ENCODE results near the gene DSC3. TPM values are rescaled to one million over a fixed set of nuclear protein-coding genes. Genes with fewer than 3 reads are reported as not detected.

DSC3 gene
- total and polyA plus RNA-seq, 2 donors (not counting 3 experiments of a cell fraction or from before 2014, with no cell fraction given), result 0.04 to 0.18 TPM

- H3K4me3 ChIP-seq (replicated peaks in 1 of 3; ENCODE audit: insufficient read depth in 1 of 3, low read depth in 1 of 3, low read length in 3 of 3), result no peak overlapping the region
Observed at GRCh38 chr18:30999186-30999585, 43.4 kb downstream of the DSC3 start.

GRCh38 chr18:30997223-30997622 lies 45.3 kb downstream of the DSC3 start:
- no peaks in the 10 kb centered on the region for H3K9me3 ChIP-seq (replicated peaks; ENCODE audit: control insufficient read depth, insufficient read depth, low read length)
- FAIRE-seq, result no peak
- H3K4me3 ChIP-seq (replicated peaks in 1 of 3; ENCODE audit: insufficient read depth in 1 of 3, low read depth in 1 of 3, low read length in 3 of 3), result no peak overlapping the region
- H3K79me2 ChIP-seq (ENCODE audit: control insufficient read depth, insufficient read depth, low read length), result no peaks in the 10 kb centered on the region
- no peak overlapping the region for H3K9ac ChIP-seq (replicated peaks; ENCODE audit: extremely low read depth, insufficient read depth, low read length)
- H3K36me3 ChIP-seq (ENCODE audit: control insufficient read depth in 2 of 2, extremely low read depth in 1 of 2, insufficient read depth in 2 of 2, low read length in 2 of 2), result no peaks in the 10 kb centered on the region
- POLR2A ChIA-PET, result no interaction called here
- H3K27me3 ChIP-seq (ENCODE audit: control insufficient read depth in 2 of 2, insufficient read depth in 2 of 2, low read length in 2 of 2), result no peaks in the 10 kb centered on the region
- dilution Hi-C loops (cut with MboI; ENCODE audit: extremely low pct_ligation_motif_present, low sequenced_read_pairs), result no loop called here
- no peaks in the 10 kb centered on the region for H4K20me1 ChIP-seq (replicated peaks; ENCODE audit: control insufficient read depth, extremely low read depth, insufficient read depth, low read length)
- intact Hi-C loops (cut with micrococcal nuclease), result no loop called here
- BruUV-seq (replicated peaks), result no TSS peak
- no peak for DNase-seq (ENCODE audit: low read depth, low spot score)
- no peak overlapping the region for H3K27ac ChIP-seq (ENCODE audit: insufficient read depth, low read depth, low read length)
- H3K9me1 ChIP-seq (replicated peaks; ENCODE audit: control insufficient read depth, extremely low read depth, insufficient read depth, low read length), result no peaks in the 10 kb centered on the region
- no peak overlapping the region for H3K4me2 ChIP-seq (ENCODE audit: insufficient read depth, low read length)
- CTCF ChIA-PET, result no interaction called here
- no peaks in the 10 kb centered on the region for H3K4me1 ChIP-seq (ENCODE audit: control insufficient read depth, extremely low read depth, insufficient read depth, low read length)
- H2AFZ ChIP-seq (ENCODE audit: low read depth, low read length), result no peak overlapping the region
- TF ChIP-seq MYC (IDR thresholded peaks at IDR 0.05; ENCODE audit: low read depth, low read length) (no peak), POLR2A (IDR thresholded peaks at IDR 0.05; ENCODE audit: low read depth, low read length) (no peak), CTCF (IDR thresholded peaks at IDR 0.05; ENCODE audit: extremely low read depth in 1 of 2, insufficient read depth in 1 of 2, low read depth in 1 of 2, low read length in 2 of 2) (no peak), EZH2 (IDR thresholded peaks at IDR 0.05; ENCODE audit: borderline replicate concordance, low read depth, low read length, severe bottlenecking) (no peak), FOS (IDR thresholded peaks at IDR 0.05; ENCODE audit: borderline replicate concordance, insufficient read depth, low read length) (no peak), GATA2 (IDR thresholded peaks at IDR 0.05; ENCODE audit: insufficient read depth, insufficient read length, low read depth, low read length) (no peak)

More at GRCh38 chr18:30999186-30999585, 43.4 kb downstream of the DSC3 start:
- H3K27me3 ChIP-seq (ENCODE audit: control insufficient read depth in 2 of 2, insufficient read depth in 2 of 2, low read length in 2 of 2), result no peaks in the 10 kb centered on the region
- FAIRE-seq (no peak), DNase-seq (ENCODE audit: low read depth, low spot score) (no peak)
- CTCF ChIA-PET, result no interaction called here
- TF ChIP-seq POLR2A (IDR thresholded peaks at IDR 0.05; ENCODE audit: low read depth, low read length) (no peak), GATA2 (IDR thresholded peaks at IDR 0.05; ENCODE audit: insufficient read depth, insufficient read length, low read depth, low read length) (no peak)
- no peaks in the 10 kb centered on the region for H3K4me1 ChIP-seq (ENCODE audit: control insufficient read depth, extremely low read depth, insufficient read depth, low read length)
- POLR2A ChIA-PET, result no interaction called here
- no peak overlapping the region for H2AFZ ChIP-seq (ENCODE audit: low read depth, low read length)
- no peak overlapping the region for H3K4me2 ChIP-seq (ENCODE audit: insufficient read depth, low read length)
- H3K36me3 ChIP-seq (ENCODE audit: control insufficient read depth in 2 of 2, extremely low read depth in 1 of 2, insufficient read depth in 2 of 2, low read length in 2 of 2), result no peaks in the 10 kb centered on the region
- H3K79me2 ChIP-seq (ENCODE audit: control insufficient read depth, insufficient read depth, low read length), result no peaks in the 10 kb centered on the region
- BruUV-seq (replicated peaks), result no TSS peak
- H4K20me1 ChIP-seq (replicated peaks; ENCODE audit: control insufficient read depth, extremely low read depth, insufficient read depth, low read length), result no peaks in the 10 kb centered on the region
- no peaks in the 10 kb centered on the region for H3K9me3 ChIP-seq (replicated peaks; ENCODE audit: control insufficient read depth, insufficient read depth, low read length)
- intact Hi-C loops (cut with micrococcal nuclease), result no loop called here
- no peak overlapping the region for H3K27ac ChIP-seq (ENCODE audit: insufficient read depth, low read depth, low read length)
- H3K9ac ChIP-seq (replicated peaks; ENCODE audit: extremely low read depth, insufficient read depth, low read length), result no peak overlapping the region
- dilution Hi-C loops (cut with MboI; ENCODE audit: extremely low pct_ligation_motif_present, low sequenced_read_pairs), result no loop called here
- no peaks in the 10 kb centered on the region for H3K9me1 ChIP-seq (replicated peaks; ENCODE audit: control insufficient read depth, extremely low read depth, insufficient read depth, low read length)
